K562 (cell line): ENCODE measurements around the gene RGPD8. TPM values are rescaled to one million over a fixed set of nuclear protein-coding genes. Genes with fewer than 3 reads are reported as not detected.

Experiments used
- ARNT ChIP-seq, 2 experiments: fragments of 450-650 bp; IDR thresholded peaks; 2 replicates each; pipeline ENCODE4 v1.6.1; 2016; ENCODE audit warnings: mild to moderate bottlenecking in 1 of 2
- BHLHE40 ChIP-seq: IDR thresholded peaks from 2 replicates; pipeline ENCODE4 v1.6.1; 2011; ENCODE audit warnings: low read length, improper control_type of control experiment
- CGGBP1 ChIP-seq: fragments of 250-450 bp; sonication (Bioruptor Pico); IDR thresholded peaks from 2 replicates; pipeline ENCODE4 v1.9.0; 2021; ENCODE audit warnings: mild to moderate bottlenecking
- EP300 ChIP-seq: IDR thresholded peaks from 2 replicates; pipeline ENCODE4 v1.6.1; 2012; ENCODE audit warnings: low read length, improper control_type of control experiment
- GABPA ChIP-seq: fragments of 200-800 bp; sonication (Bioruptor generic); conservative IDR thresholded peaks from 2 replicates; pipeline ENCODE4 v1.6.1; 2016; ENCODE audit warnings: low read depth, missing genetic modification characterization, missing compliant biosample characterization
- HNRNPUL1 ChIP-seq: fragments of 200-400 bp; formaldehyde crosslinking; IDR thresholded peaks from 2 replicates; pipeline ENCODE4 v1.6.1; 2017; ENCODE audit warnings: low read length
- HOMEZ ChIP-seq: fragments of 250-450 bp; sonication (Bioruptor Pico); IDR thresholded peaks from 2 replicates; pipeline ENCODE4 v1.4.0; 2020; ENCODE audit warnings: mild to moderate bottlenecking, moderate library complexity
- ILK ChIP-seq: fragments of 450-650 bp; IDR thresholded peaks from 2 replicates; pipeline ENCODE4 v1.6.1; 2016; ENCODE audit warnings: missing genetic modification characterization, low read depth, mild to moderate bottlenecking, missing compliant biosample characterization, moderate library complexity, borderline replicate concordance
- NBN ChIP-seq: fragments of 450-650 bp; IDR thresholded peaks from 2 replicates; pipeline ENCODE4 v1.6.1; 2016; ENCODE audit warnings: low read depth, mild to moderate bottlenecking
- NR2C2 ChIP-seq, 2 experiments: fragments of 200-800 bp in 1 of 2; sonication (Bioruptor generic) in 1 of 2; sonication (generic) in 1 of 2; formaldehyde crosslinking in 1 of 2; IDR thresholded peaks; 2 replicates each; pipeline versions ENCODE4 v1.6.1 to v1.8.0; 2016 to 2022; ENCODE audit warnings: mild to moderate bottlenecking in 1 of 2, missing compliant biosample characterization in 1 of 2, missing genetic modification characterization in 1 of 2, missing genetic modification reagents in 1 of 2
- PREB ChIP-seq: sonication (generic); formaldehyde crosslinking; IDR thresholded peaks from 2 replicates; pipeline ENCODE4 v1.8.1; 2023; ENCODE audit warnings: mild to moderate bottlenecking, missing genetic modification reagents
- PYGO2 ChIP-seq: fragments of 450-650 bp; IDR thresholded peaks from 2 replicates; pipeline ENCODE4 v1.6.1; 2016; ENCODE audit warnings: mild to moderate bottlenecking, missing genetic modification characterization, moderate library complexity, missing compliant biosample characterization
- SAFB ChIP-seq: fragments of 200-400 bp; formaldehyde crosslinking; IDR thresholded peaks from 2 replicates; pipeline ENCODE4 v1.6.1; 2017; ENCODE audit warnings: low read depth, low read length, borderline replicate concordance
- TGIF2 ChIP-seq: sonication (generic); formaldehyde crosslinking; IDR thresholded peaks from 2 replicates; pipeline ENCODE4 v1.8.1; 2022; ENCODE audit warnings: mild to moderate bottlenecking, missing genetic modification reagents, moderate library complexity
- ZBTB43 ChIP-seq: sonication (generic); formaldehyde crosslinking; IDR thresholded peaks from 2 replicates; pipeline ENCODE4 v1.8.0; 2023; ENCODE audit warnings: mild to moderate bottlenecking, missing genetic modification reagents
- ZNF121 ChIP-seq: sonication (generic); formaldehyde crosslinking; conservative IDR thresholded peaks from 2 replicates; pipeline ENCODE4 v1.8.0; 2022; ENCODE audit warnings: missing genetic modification reagents
- ZNF274 ChIP-seq: IDR thresholded peaks from 2 replicates; pipeline ENCODE4 v1.6.1; 2011; ENCODE audit warnings: low read depth, mild to moderate bottlenecking, low read length, moderate library complexity, borderline replicate concordance
- ZNF316 ChIP-seq: fragments of 450-650 bp; IDR thresholded peaks from 2 replicates; pipeline ENCODE4 v1.6.1; 2016
- ZNF668 ChIP-seq: fragments of 250-450 bp; sonication (Bioruptor Pico); IDR thresholded peaks from 2 replicates; pipeline ENCODE4 v1.8.0; 2022; ENCODE audit warnings: mild to moderate bottlenecking, inconsistent platforms
- ZNF780A ChIP-seq: fragments of 250-450 bp; sonication (Bioruptor Pico); IDR thresholded peaks from 2 replicates; pipeline ENCODE4 v1.5.0; 2021; ENCODE audit warnings: mild to moderate bottlenecking
- ZSCAN32 ChIP-seq: fragments of 450-650 bp; formaldehyde crosslinking; IDR thresholded peaks from 2 replicates; pipeline ENCODE4 v1.4.0; 2020; ENCODE audit warnings: mild to moderate bottlenecking, moderate library complexity
- polyA plus RNA-seq, 8 experiments: library from polyadenylated mRNA; depleted of rRNA in 4 of 8; stranded (reverse) in 5 of 8; unstranded in 3 of 8; fragments of >200 nt; fragmentation: Nextera tagmentation in 2 of 8; fragmentation: Illumina TruSeq in 1 of 8; extraction: Ambion mirVana in 2 of 8; extraction: Trizol in 1 of 8; gene quantifications; 2 replicates each; pipeline versions ENCODE4 v1.2.1 to v1.2.3, GENCODE V29; 2011 to 2014; ENCODE audit warnings: inconsistent platforms in 1 of 8, missing spikeins in 1 of 8
- total RNA-seq, 7 experiments: library from RNA; depleted of rRNA in 6 of 7; stranded (reverse); fragments of >200 nt in 6 of 7; fragmentation: Illumina TruSeq in 2 of 7; extraction: Trizol in 2 of 7; gene quantifications; 2 replicates each; pipeline versions ENCODE4 v1.2.1 to v1.2.3, GENCODE V29; 2011 to 2021; ENCODE audit warnings: low replicate concordance in 1 of 7
- TF ChIP-seq, protein P1 (sequence below): fragments of 200-400 bp; formaldehyde crosslinking; IDR thresholded peaks from 2 replicates; pipeline ENCODE4 v1.6.1; 2017; ENCODE audit warnings: mild to moderate bottlenecking, low read depth, low read length, moderate library complexity

RGPD8 gene
- total and polyA plus RNA-seq, 9 of the 15 experiments (the other 6 are each of a cell fraction or from before 2014, with no cell fraction given): 0.03 to 0.47 (median 0.12) TPM; not detected in 1

DNA sequence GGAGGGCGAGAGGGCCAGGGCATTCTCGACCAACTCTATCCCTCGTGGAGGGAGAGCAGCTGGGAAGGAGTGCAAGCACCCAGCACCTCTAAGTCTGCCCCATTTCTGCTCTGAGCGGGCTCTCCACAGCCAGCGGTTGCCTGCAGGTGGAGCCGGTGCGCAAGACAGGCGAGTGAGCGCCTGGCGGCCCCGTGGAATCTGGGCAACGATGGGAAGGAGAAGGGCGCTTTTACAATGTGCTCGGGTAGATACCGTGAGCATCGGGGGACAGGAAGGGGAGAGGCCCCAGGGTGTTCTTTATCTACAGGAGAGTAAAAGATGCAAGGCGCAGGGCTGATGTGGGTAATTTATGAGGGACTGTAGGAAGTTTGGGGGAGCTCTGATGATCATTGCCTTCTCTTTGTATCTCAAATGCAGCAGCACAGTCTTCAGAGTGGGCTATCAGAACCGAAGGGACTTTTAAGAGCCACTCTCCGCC is 47.6 kb upstream of the RGPD8 start (continued):
- peak; percentile 36; the same call in 1 of the 2 replicates for TF ChIP-seq EP300
- 0 out of 2 replicates have a peak, but pooled peaks have one; percentile 26 for TF ChIP-seq NR2C2 (CRISPR knock-in tag; IDR thresholded peaks at IDR 0.05)
- TF ChIP-seq NR2C2 (tag; IDR thresholded peaks at IDR 0.05): no peak; the same call in none of the 2 replicates
- TF ChIP-seq HOMEZ (CRISPR knock-in tag): no peak
- no peak for TF ChIP-seq ZNF274
- TF ChIP-seq ILK (tag): no peak
- TF ChIP-seq NBN: no peak
- TF ChIP-seq PREB (CRISPR knock-in tag): no peak
- peak; percentile 61 for TF ChIP-seq BHLHE40
- no peak; the same call in 1 of the 2 replicates for TF ChIP-seq SAFB
- no peak for TF ChIP-seq CGGBP1
- TF ChIP-seq ARNT (IDR thresholded peaks at IDR 0.05): peak in 1 of 2 experiments; percentile 46; a peak in 1 of 4 replicates
- TF ChIP-seq ZNF316: no peak
- peak; percentile 26; the same call in 1 of the 2 replicates for TF ChIP-seq ZSCAN32 (CRISPR knock-in tag)
- no peak for TF ChIP-seq TGIF2
- no peak for TF ChIP-seq ZNF121
- no peak for TF ChIP-seq PYGO2 (tag)
- TF ChIP-seq GABPA (tag): peak; percentile 69
- TF ChIP-seq HNRNPUL1: no peak
- TF ChIP-seq, protein P1, sequence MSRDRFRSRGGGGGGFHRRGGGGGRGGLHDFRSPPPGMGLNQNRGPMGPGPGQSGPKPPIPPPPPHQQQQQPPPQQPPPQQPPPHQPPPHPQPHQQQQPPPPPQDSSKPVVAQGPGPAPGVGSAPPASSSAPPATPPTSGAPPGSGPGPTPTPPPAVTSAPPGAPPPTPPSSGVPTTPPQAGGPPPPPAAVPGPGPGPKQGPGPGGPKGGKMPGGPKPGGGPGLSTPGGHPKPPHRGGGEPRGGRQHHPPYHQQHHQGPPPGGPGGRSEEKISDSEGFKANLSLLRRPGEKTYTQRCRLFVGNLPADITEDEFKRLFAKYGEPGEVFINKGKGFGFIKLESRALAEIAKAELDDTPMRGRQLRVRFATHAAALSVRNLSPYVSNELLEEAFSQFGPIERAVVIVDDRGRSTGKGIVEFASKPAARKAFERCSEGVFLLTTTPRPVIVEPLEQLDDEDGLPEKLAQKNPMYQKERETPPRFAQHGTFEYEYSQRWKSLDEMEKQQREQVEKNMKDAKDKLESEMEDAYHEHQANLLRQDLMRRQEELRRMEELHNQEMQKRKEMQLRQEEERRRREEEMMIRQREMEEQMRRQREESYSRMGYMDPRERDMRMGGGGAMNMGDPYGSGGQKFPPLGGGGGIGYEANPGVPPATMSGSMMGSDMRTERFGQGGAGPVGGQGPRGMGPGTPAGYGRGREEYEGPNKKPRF: no peak
- TF ChIP-seq ZBTB43: no peak
- TF ChIP-seq ZNF668 (CRISPR knock-in tag): no peak
- TF ChIP-seq ZNF780A: no peak
